DMS114 treated with DMSO at 0.1 percent for 48 hours (cell line): Measurements from ENCODE around the gene UBASH3B.
"Not testable (repeated sequence)": the region's sequence is repeated elsewhere in the genome, so short reads cannot be mapped to it uniquely, and the experiment has no call there.

Experiments
- DNase-seq: peaks from one replicate; lab custom pipeline; 2025; ENCODE audit not compliant: unreplicated experiment; lab: John Stamatoyannopoulos, UW

UBASH3B gene

DNA sequence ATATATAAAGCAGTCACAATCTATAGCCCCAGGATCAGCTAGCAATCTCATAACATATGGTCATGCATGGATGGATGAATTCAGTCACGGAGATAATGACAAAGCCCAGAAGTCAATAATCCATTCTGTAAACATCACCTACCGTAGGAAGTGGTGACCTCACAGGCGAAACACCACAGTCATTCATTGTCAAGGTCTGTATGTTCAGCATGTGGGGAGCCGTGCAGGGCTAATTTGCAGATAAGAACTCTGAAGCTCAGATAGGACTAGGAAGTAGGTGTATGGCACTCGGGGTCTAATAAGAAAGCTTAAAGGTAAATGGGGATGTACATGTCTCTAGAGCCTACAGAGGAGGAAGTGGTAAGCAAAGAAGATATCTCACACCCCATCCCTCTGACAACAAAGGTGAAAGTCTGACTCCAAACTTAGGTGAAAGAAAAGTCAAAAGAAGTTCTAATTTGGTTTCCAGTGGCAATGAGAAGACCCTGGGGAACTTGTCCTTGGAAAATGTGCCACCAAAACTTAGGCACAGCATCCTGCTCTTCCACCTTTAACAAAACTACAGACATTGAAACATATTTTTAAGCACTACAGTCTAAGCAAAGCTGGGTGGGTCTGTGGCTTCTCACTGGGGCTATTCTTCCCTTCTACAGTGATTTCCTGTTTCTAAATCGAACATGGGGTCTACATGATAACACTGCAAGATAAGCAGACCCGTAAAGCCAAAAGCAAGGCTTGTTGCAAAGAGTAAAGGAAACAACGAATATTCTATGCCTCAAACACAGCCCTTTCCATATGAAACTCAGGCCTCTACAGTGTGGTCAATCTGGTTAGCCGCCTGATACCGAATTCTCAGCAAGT is 188.0 kb downstream of the UBASH3B start:
- DNase-seq = no peak

DNA sequence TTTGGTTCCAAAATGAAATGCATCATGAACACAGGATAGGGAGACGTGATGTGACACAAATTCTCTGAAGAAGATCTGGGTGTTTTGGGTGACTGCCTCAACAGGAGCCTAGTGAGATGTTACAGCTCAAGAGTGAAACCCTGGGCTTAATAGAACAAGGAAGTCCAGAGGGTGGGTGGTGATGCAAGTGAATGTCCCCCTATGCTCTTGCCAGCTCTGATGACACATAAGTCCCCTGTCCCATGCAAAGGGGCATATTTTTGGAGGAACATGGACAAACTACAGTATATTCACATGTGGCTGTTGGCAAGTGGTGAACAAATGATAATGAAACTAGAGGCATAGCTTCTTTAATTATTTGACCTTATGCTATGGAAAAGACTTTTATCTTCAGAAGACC is 191.9 kb downstream of the UBASH3B start:
- DNase-seq = no peak

DNA sequence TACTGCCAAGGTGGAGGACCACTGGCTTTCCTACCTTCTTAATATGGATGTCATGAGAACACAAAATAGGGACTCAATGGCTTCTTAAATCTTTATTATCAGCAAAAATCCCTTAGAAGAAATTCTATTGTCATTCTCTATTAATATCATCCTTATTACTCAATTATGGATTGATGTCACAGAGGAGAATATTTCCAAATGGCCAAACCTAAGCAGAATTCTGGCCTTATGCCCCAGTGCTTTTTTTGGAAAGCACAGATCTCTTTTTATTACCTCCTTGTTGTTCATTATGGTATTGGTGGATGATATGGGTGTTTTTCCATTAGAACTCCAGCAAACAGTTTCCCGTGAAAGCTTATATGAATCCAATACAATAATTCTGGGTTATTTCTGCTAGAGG is 192.7 kb downstream of the UBASH3B start:
- DNase-seq = no peak

DNA sequence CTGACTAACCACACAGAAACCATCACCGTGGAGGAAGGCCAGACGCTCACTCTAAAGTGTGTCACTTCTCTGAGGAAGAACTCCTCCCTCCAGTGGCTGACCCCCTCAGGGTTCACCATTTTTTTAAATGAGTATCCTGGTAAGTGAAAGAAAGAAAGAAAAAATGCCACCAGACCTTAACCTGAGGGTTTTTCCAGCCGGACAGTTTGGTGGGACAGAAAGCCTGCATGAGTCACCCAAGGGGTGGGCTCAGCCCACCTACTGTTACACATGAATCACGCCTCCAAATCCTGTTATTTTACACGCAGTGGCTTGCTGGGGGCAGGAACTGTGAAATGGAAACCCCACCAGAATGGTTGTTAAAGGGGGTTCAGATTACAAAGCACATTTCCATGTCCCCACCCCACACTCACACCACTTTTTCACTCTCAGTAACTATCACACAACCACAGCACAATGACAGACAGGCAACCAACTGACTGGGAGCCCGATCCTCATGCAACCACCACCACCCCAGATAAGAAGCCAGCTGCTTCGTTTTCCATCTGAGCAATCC is 194.6 kb downstream of the UBASH3B start:
- DNase-seq = no peak

DNA sequence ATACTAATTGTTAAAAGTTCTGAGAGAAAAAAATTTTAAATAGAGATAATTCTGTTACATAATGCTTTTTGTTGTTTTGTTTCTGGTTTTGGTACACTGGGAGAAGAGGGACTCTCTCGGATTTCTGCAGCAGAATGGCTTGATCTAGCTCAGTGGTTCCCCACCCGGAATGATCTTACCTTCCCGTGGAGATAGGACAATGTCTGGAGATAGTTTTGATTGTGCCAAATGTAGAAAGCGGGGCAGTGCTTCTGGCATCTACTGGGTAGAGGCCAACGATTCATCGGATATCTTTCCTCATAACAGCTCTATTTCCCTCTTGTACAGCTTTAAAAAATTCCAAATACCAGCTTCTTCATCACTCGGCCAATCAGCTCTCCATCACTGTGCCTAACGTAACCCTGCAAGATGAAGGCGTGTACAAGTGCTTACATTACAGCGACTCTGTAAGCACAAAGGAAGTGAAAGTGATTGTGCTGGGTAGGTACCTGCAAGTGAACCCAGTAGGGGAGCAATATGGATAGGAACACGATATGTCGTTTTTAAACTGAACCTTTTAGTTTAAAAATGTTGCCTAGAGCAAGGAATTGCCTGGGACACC is 195.9 kb downstream of the UBASH3B start:
- no peak for DNase-seq

DNA sequence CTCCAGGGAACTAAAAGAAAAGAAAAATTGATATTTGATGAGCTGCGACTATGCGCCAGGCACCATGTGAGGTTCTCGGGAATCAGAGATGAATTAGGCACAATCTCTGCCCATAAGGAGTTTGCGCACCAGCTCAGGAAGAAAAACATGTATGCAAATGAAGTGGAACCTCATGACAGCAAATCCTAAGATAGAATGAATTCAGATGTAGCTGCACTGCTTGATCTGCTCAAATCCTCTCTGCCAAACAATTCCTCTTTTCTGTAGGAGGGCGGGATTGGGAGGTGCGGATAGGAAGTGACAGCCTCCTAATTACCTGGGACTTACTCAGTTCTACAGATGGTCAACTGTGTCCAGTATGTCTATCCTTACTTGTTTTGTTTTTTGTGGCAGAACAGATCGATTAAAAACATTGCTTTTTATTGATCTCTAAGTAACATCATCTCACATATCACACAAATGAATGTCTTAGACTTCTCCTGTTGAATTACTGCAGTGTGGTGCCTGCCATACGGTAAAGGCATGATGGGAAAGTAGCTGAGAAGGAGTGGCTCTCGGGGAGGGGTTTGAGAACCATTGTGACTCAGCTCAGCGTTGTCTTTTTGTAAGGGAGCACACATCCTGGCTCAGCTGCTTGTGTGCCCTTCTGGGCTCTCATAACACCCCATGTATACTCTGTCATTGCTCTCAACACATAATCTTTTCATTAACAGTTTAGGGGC is 196.7 kb downstream of the UBASH3B start:
- DNase-seq = no peak

DNA sequence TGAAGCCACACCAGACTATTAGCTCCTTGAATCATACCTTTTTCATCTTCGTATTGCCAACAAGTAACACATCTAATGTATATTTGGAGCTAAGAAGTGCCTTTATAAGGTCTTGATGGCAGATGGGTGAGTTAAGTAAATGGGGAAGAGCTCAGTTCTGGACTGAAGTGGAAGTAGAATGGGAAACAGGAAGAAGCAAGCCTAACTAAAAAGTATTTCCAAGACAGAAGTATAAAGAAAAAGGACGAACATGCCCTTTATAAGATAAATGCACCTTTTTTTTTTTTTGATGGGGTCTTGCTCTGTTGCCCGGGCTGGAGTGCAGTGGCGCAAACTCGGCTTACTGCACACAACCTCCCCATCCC is 197.3 kb downstream of the UBASH3B start:
- no peak for DNase-seq

DNA sequence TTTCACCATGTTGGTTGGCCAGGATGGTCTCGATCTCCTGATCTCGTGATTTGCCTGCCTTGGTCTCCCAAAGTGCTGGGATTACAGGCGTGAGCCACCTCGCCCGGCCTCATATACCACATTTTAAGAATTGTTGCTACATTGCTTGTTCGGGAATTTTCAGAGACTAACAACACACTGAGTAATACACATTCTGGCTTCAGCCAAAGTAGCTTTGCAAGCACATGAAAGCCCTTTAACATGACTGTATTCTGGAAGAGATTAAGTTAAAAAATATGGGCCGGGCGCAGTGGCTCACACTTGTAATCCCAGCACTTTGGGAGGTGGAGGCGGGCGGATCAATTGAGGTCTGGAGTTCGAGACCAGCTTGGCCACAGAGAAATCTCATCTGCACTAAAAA is 197.7 kb downstream of the UBASH3B start:
- DNase-seq = no peak

DNA sequence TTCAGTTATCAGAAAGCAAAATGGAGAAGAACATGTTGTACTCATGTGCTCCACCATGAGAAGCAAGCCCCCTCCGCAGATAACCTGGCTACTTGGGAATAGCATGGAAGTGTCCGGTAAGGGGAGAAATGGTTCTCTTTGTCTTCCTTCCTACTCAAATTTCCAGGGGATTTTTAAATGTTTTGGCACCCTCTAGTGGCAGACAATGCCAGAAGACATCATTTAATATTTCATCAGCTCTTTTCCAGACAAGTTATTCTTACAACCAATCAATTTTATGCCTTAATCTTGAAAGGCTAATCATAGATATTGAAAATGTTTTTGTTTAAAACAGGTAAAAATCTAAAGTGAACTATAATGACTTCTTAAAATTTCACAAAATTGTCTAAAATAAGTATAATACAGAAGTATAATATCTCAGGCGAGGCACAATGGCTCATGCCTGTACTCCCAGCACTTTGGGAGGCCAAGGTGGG is 198.5 kb downstream of the UBASH3B start:
- peak; percentile 73 for DNase-seq

DNA sequence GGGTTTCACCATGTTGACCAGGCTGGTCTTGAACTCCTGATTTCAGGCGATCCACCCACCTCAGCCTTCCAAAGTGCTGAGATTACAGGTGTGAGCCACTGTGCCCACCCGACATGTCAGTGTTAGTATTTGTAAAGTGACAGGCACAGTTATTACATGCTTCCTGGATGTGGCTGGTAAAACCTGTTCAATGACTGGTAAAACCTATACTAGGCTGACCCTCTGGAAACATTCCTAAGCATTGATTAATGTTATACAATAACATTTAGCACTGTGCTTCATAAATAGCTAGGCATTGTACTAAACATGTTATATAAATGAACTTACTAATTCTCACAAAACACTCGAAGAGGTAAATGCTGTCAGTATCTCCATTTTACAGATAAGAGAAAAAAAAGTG is 206.1 kb downstream of the UBASH3B start:
- no peak for DNase-seq

DNA sequence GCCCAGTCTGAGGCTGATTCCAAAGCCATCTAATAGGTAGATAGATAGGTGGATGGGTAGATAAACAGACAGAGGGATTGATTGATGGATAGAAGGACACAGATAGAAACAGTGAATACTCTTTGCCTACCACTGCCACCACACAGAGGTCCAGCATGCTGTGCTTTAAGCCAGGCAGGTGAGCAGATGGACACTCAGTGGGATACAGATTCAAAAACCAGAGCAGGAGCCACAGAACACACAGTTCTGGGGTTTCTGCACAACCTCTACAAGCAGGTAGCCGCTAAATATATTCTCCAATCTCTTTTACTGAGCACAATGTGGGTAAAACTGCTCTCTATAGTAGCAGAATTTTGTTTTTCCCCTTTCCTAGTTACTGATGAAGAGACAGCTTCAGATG is 206.6 kb downstream of the UBASH3B start:
- DNase-seq = no peak

DNA sequence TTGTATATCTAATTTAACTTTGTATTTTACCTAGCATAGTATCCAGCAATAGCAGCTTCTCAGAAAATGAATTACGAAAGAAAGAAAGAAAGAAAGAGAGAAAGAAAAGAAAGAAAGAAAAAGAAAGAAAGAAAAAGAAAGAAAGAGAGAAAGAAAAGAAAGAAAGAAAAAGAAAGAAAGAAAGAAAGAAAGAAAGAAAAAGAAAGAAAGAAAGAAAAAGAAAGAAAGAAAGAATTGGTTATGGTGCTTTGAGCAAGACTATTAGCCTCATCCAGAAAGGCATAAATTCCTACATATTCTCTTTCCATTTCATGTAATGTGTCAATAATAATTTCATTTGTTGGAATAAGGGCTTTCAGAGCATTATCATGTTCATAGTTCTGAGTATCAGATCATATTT is 207.6 kb downstream of the UBASH3B start:
- DNase-seq = not testable (repeated sequence)

DNA sequence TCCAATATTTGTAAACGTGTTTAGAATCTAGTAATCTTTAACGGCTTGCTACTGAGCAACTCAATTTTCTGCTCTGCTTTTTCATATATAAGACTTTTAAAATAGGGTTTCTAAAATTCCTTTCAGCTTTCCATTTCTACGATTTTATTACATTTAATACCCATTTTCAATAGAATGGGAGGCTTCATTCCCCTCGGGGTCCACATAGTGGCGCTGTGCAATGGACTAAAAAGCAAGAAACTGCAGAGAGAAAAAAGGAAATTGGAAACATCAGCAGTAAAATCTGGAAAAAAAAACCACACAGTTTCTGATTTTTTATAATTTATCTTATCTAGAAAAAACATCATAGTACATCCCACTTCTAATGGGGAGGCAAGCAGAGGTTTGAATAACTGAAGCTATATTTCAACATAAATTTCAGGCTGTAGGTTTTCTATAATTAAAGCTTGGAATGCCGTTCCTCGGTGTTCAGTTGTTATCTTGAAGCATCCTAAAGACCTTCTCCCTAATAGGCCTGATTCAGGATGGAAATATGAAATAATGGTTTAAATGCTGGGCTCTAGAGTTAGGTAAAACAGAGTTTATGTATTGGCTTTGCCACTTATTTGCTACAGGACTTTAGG is 208.3 kb downstream of the UBASH3B start:
- DNase-seq = no peak
